Progenitor cell of endocrine pancreas (in vitro differentiated cells): ENCODE results near the gene ICAM5. TPM values are rescaled to one million over a fixed set of nuclear protein-coding genes. Genes with fewer than 3 reads are reported as not detected.

ENCODE experiments used
- DNase-seq: peaks from one replicate; pipeline ENCODE4 v3.0.0; 2021; ENCODE audit warnings: low spot score; ENCODE audit not compliant: unreplicated experiment
- H3K27ac Mint-ChIP-seq: 2 replicates; pipeline ENCODE4 v1.8.0; 2021; ENCODE audit warnings: mild to moderate bottlenecking, moderate library complexity, mixed read lengths
- H3K27me3 Mint-ChIP-seq: 2 replicates; pipeline ENCODE4 v1.8.0; 2021; ENCODE audit warnings: mixed read lengths
- H3K36me3 Mint-ChIP-seq: 2 replicates; pipeline ENCODE4 v1.8.0; 2022; ENCODE audit warnings: mixed read lengths; ENCODE audit not compliant: insufficient read depth
- H3K4me1 Mint-ChIP-seq: 2 replicates; pipeline ENCODE4 v1.8.0; 2021; ENCODE audit warnings: low read depth, mixed read lengths
- H3K4me3 Mint-ChIP-seq: 2 replicates; pipeline ENCODE4 v1.8.0; 2021; ENCODE audit warnings: low read depth, mild to moderate bottlenecking, moderate library complexity, mixed read lengths
- H3K9me3 Mint-ChIP-seq: 2 replicates; pipeline ENCODE4 v1.8.0; 2021; ENCODE audit warnings: low read depth, mixed read lengths
- CTCF ChIP-seq: fragments of 200-600 bp; sonication (generic); IDR thresholded peaks from one replicate; pipeline ENCODE4 v1.5.0; 2021; ENCODE audit warnings: antibody characterized with exemption, mild to moderate bottlenecking; ENCODE audit not compliant: unreplicated experiment
- total RNA-seq: library from RNA; stranded (reverse); gene quantifications from 2 replicates; pipeline ENCODE4 v1.2.1, GENCODE V29; 2021

The ICAM5 gene
- total RNA-seq, 1 donor from 2014 or later = not detected

GRCh38 chr19:10291554-10292205 lies 1.9 kb downstream of the ICAM5 start:
- Mint-ChIP-seq H3K36me3 (no peaks in the 10 kb centered on the region), H3K4me1 (peaks cover 12% of the 10 kb centered on the region), H3K27me3 (peaks cover 92% of the 10 kb centered on the region), H3K9me3 (no peaks in the 10 kb centered on the region), H3K4me3 (no peak overlapping the region), H3K27ac (no peak overlapping the region)
- no peak for TF ChIP-seq CTCF
- DNase-seq = no peak

- peak overlapping the region; percentile 21 for H3K4me3 Mint-ChIP-seq
- H3K27me3 Mint-ChIP-seq = peaks cover 88% of the 10 kb centered on the region
- DNase-seq = peak; percentile 60
These were observed 2.5 kb downstream of the ICAM5 start for GRCh38 chr19:10292206-10292788.

GRCh38 chr19:10292789-10293636 lies 3.3 kb downstream of the ICAM5 start:
- H3K27me3 Mint-ChIP-seq = peaks cover 85% of the 10 kb centered on the region
- no peak overlapping the region for H3K27ac Mint-ChIP-seq
- DNase-seq = no peak
- no peak for TF ChIP-seq CTCF
- H3K36me3 Mint-ChIP-seq = no peaks in the 10 kb centered on the region
- H3K4me1 Mint-ChIP-seq = peaks cover 12% of the 10 kb centered on the region
- no peaks in the 10 kb centered on the region for H3K9me3 Mint-ChIP-seq
- H3K4me3 Mint-ChIP-seq = peak overlapping the region; percentile 21

More at GRCh38 chr19:10292206-10292788, 2.5 kb downstream of the ICAM5 start:
- Mint-ChIP-seq H3K36me3 (no peaks in the 10 kb centered on the region), H3K27ac (no peak overlapping the region), H3K9me3 (no peaks in the 10 kb centered on the region), H3K4me1 (peaks cover 12% of the 10 kb centered on the region)
- no peak for TF ChIP-seq CTCF

GRCh38 chr19:10293637-10294367 lies 4.0 kb downstream of the ICAM5 start:
- Mint-ChIP-seq H3K27me3 (peaks cover 79% of the 10 kb centered on the region), H3K4me1 (peaks cover 10% of the 10 kb centered on the region), H3K27ac (no peak overlapping the region), H3K36me3 (no peaks in the 10 kb centered on the region), H3K9me3 (no peaks in the 10 kb centered on the region), H3K4me3 (no peak overlapping the region)
- no peak for DNase-seq
- TF ChIP-seq CTCF = no peak

GRCh38 chr19:10294368-10294697 lies 4.6 kb downstream of the ICAM5 start:
- Mint-ChIP-seq H3K27ac (no peak overlapping the region), H3K36me3 (no peaks in the 10 kb centered on the region), H3K27me3 (peaks cover 75% of the 10 kb centered on the region), H3K9me3 (no peaks in the 10 kb centered on the region), H3K4me3 (no peak overlapping the region), H3K4me1 (peaks cover 9% of the 10 kb centered on the region)
- DNase-seq = no peak
- TF ChIP-seq CTCF = no peak
